ENCODE measurements around the gene THEM4. TPM values are rescaled to one million over a fixed set of nuclear protein-coding genes. Genes with fewer than 3 reads are reported as not detected.
"Not testable (repeated sequence)": the region's sequence is repeated elsewhere in the genome, so short reads cannot be mapped to it uniquely, and the experiment has no call there.

Gene THEM4
- total RNA-seq, 1 experiment from 2014 or later: 1.2 TPM

GRCh38 chr1:151907363-151908139 lies 1.8 kb downstream of the THEM4 start:
- CTCF ChIA-PET: no interaction called here
- H3K27me3 ChIP-seq (replicated peaks; ENCODE audit: insufficient read depth, low read depth, low read length, poor library complexity): no peaks in the 10 kb centered on the region
- no peaks in the 10 kb centered on the region for H3K36me3 ChIP-seq (ENCODE audit: insufficient read depth, low read length, poor library complexity, severe bottlenecking)
- no peak for DNase-seq (ENCODE audit: low spot score)
- H3K4me1 ChIP-seq (ENCODE audit: insufficient read depth, low read length, poor library complexity, severe bottlenecking): no peaks in the 10 kb centered on the region
- TF ChIP-seq CTCF (conservative IDR thresholded peaks at IDR 0.05; ENCODE audit: low read depth, low read length): no peak
- no peak for TF ChIP-seq EZH2 (IDR thresholded peaks at IDR 0.05; ENCODE audit: borderline replicate concordance, low read depth, low read length, poor library complexity, severe bottlenecking)
- H3K9me3 ChIP-seq (ENCODE audit: low read depth, low read length, poor library complexity, severe bottlenecking): peaks cover 16% of the 10 kb centered on the region
- no peak overlapping the region for H3K27ac ChIP-seq (ENCODE audit: low read depth, low read length, poor library complexity, severe bottlenecking)
- POLR2A ChIA-PET (ENCODE audit: low non-redundant PET): no interaction called here
- no peak overlapping the region for H3K4me3 ChIP-seq (ENCODE audit: low read depth, low read length, poor library complexity, severe bottlenecking)
- intact Hi-C loops (cut with micrococcal nuclease; ENCODE audit: unreplicated experiment): no loop called here
- no TSS peak for BruUV-seq (replicated peaks)

GRCh38 chr1:151906324-151906645 lies 3.0 kb downstream of the THEM4 start:
- CTCF ChIA-PET; intact Hi-C loops (cut with micrococcal nuclease; ENCODE audit: unreplicated experiment): not testable (repeated sequence)
- H3K9me3 ChIP-seq (ENCODE audit: low read depth, low read length, poor library complexity, severe bottlenecking): peaks cover 16% of the 10 kb centered on the region

GRCh38 chr1:151905443-151906323 lies 3.6 kb downstream of the THEM4 start:
- BruUV-seq (replicated peaks); H3K4me1 ChIP-seq (ENCODE audit: insufficient read depth, low read length, poor library complexity, severe bottlenecking); H3K4me3 ChIP-seq (ENCODE audit: low read depth, low read length, poor library complexity, severe bottlenecking); DNase-seq (ENCODE audit: low spot score); intact Hi-C loops (cut with micrococcal nuclease; ENCODE audit: unreplicated experiment); H3K27ac ChIP-seq (ENCODE audit: low read depth, low read length, poor library complexity, severe bottlenecking); CTCF ChIA-PET; H3K36me3 ChIP-seq (ENCODE audit: insufficient read depth, low read length, poor library complexity, severe bottlenecking); H3K27me3 ChIP-seq (replicated peaks; ENCODE audit: insufficient read depth, low read depth, low read length, poor library complexity); POLR2A ChIA-PET (ENCODE audit: low non-redundant PET): not testable (repeated sequence)
- H3K9me3 ChIP-seq (ENCODE audit: low read depth, low read length, poor library complexity, severe bottlenecking): peaks cover 16% of the 10 kb centered on the region

More at GRCh38 chr1:151906324-151906645, 3.0 kb downstream of the THEM4 start:
- H3K27me3 ChIP-seq (replicated peaks; ENCODE audit: insufficient read depth, low read depth, low read length, poor library complexity); BruUV-seq (replicated peaks); H3K27ac ChIP-seq (ENCODE audit: low read depth, low read length, poor library complexity, severe bottlenecking); H3K4me3 ChIP-seq (ENCODE audit: low read depth, low read length, poor library complexity, severe bottlenecking); DNase-seq (ENCODE audit: low spot score); H3K4me1 ChIP-seq (ENCODE audit: insufficient read depth, low read length, poor library complexity, severe bottlenecking); POLR2A ChIA-PET (ENCODE audit: low non-redundant PET); H3K36me3 ChIP-seq (ENCODE audit: insufficient read depth, low read length, poor library complexity, severe bottlenecking): not testable (repeated sequence)

- Histone ChIP-seq H3K36me3 (ENCODE audit: insufficient read depth, low read length, poor library complexity, severe bottlenecking) (no peaks in the 10 kb centered on the region), H3K27ac (ENCODE audit: low read depth, low read length, poor library complexity, severe bottlenecking) (no peak overlapping the region), H3K27me3 (replicated peaks; ENCODE audit: insufficient read depth, low read depth, low read length, poor library complexity) (no peaks in the 10 kb centered on the region), H3K9me3 (ENCODE audit: low read depth, low read length, poor library complexity, severe bottlenecking) (peaks cover 16% of the 10 kb centered on the region), H3K4me1 (ENCODE audit: insufficient read depth, low read length, poor library complexity, severe bottlenecking) (no peaks in the 10 kb centered on the region), H3K4me3 (ENCODE audit: low read depth, low read length, poor library complexity, severe bottlenecking) (no peak overlapping the region)
- TF ChIP-seq EZH2 (IDR thresholded peaks at IDR 0.05; ENCODE audit: borderline replicate concordance, low read depth, low read length, poor library complexity, severe bottlenecking) (no peak), CTCF (conservative IDR thresholded peaks at IDR 0.05; ENCODE audit: low read depth, low read length) (no peak)
- POLR2A ChIA-PET (ENCODE audit: low non-redundant PET): no interaction called here
- intact Hi-C loops (cut with micrococcal nuclease; ENCODE audit: unreplicated experiment): no loop called here
- CTCF ChIA-PET: no interaction called here
- BruUV-seq (replicated peaks): no TSS peak
- no peak for DNase-seq (ENCODE audit: low spot score)
These were observed 4.3 kb downstream of the THEM4 start for GRCh38 chr1:151905070-151905442.

All from A673 (cell line).